NCI-H2196 (cell line): ENCODE measurements around the gene CRACDL.
"Not testable (repeated sequence)": the region's sequence is repeated elsewhere in the genome, so short reads cannot be mapped to it uniquely, and the experiment has no call there.

Source experiments
- DNase-seq: peaks from one replicate; lab custom pipeline; 2025; ENCODE audit not compliant: unreplicated experiment; lab: John Stamatoyannopoulos, UW

CRACDL gene

GRCh38 chr2:98759338-98759737 lies 176.7 kb downstream of the CRACDL start:
- DNase-seq, result no peak

- peak; percentile 81 for DNase-seq
These were observed 178.1 kb downstream of the CRACDL start for GRCh38 chr2:98757904-98758421.

DNA sequence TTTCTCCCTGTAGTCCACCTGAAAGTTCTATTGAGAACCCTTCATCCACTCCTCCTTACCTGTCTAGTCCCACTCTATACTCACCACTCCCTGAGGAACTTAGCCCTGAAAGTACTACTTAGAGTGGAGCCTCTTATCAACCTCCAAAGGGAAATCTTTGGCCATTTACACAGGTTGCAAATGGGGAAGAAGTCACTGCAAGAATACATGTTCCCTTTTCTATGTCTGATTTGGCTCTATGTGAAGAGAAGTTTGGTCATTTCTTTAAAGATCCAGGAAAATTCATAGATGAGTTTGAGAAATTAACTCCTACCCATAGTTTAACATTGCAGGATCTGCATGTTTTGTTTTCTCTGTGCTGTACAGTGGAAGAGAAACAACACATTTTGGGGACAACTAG lies 182.2 kb downstream of the CRACDL start:
- DNase-seq, result no peak

GRCh38 chr2:98752711-98753110 lies 183.3 kb downstream of the CRACDL start:
- not testable (repeated sequence) for DNase-seq

DNA sequence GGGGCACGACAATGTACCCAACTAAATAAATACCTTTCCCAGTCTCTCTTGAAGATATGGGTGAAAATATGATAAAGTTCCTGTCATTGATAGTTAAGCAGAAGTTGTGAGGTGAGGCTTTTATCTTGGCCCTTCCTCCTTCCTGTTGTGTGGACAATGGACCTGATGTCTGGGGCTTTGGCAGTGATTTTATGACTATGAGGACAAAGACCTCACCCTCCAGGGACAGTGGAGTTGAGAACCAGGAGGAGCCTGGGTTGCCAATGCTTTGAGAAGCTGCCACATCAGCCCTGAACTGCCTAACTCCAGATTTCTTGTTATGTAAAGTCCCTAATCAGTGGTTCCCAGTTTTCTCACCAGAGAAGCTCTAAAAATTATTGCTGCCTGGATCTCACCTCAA lies 184.3 kb downstream of the CRACDL start:
- no peak for DNase-seq

DNA sequence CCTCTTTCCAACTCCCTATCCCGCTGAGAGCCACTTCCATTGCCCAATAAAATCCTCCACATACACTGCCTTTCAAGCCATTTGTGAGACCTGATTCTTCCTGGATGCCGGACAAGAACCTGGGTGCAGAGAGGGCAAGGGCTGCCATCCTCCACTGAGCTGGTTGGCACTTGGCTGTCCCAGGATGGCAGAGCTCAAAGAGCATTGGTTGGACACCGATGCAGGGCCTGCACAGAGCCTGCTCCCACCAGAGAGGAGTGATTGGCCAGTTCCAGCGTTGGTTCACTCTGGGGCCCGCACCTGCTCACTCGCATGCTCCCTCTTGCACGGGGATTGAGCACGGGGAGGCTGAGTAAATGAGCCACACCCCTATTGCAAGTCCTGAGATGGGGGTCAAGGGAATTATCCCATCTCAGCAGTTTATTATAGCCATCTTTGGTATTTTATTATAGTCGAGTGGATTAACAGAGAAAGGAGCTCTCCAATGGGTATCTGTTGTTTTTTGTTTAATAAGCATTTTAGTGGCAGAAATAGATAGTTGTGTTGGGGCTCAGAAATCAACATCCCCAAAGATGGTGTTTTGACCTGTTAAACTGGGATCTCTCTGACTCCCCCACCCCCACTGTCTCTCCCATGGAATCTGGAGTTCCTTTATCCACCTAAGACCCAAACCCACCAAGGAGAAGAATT lies 185.3 kb downstream of the CRACDL start:
- no peak for DNase-seq

DNA sequence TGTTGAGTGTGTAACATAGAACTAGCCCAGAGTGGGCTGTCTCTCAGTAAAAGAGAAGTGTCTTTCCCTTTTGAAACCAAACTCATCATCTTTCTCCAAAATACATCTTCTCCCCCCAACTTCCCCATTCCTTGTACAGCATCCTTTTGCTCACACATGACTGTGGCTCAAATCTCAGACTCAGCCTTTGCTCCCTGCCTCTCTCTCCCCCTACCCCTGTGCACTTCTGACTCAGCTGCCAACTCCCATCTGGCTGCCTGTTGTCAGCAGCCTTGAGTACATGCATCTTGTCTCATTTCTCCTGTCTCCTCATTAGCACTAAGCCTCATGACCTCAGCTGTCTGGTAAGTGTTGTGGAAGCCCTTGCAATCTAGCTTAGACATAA lies 187.0 kb downstream of the CRACDL start:
- no peak for DNase-seq

- DNase-seq, result no peak
These were observed 187.5 kb downstream of the CRACDL start for GRCh38 chr2:98748292-98749065.

- DNase-seq, result no peak
These were observed 188.1 kb downstream of the CRACDL start for GRCh38 chr2:98747888-98748287.

DNA sequence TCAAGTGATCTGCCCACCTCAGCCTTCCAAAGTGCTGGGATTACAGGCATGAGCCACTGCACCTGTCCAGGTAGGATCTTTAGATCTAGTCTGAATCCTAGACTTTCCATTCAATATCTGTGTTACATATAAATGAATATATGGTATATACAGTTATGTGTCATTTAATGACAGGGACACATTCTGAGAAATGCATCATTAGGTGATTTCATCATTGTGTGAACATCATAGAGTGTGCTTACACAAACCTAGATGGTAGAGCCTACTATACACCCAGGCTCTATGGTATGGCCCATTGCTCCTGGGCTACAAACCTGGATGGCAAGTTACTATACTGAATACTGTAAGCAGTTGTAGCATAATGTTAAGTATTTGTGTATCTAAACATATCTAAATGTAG lies 189.6 kb downstream of the CRACDL start:
- DNase-seq, result no peak

DNA sequence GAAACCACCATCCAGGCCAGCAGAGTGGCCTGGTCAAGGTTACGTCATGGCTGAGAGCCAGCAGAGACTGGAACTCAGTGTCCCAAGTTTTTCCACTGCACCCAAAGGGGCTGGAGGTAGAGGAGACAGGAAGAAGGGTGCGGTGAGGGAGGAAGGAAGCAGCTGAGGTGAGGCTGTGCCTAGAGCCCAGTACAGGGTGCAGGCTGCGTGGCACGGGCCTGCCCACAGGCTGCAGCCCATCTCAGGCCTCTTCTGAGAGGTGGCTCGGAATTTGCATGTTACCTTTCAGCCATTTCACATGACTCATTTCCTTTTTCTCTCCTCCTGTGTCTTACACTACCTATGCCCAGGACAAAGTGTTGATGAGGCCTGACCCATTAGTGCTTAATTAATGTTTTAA lies 191.4 kb downstream of the CRACDL start:
- no peak for DNase-seq
